CD14-positive monocyte (primary cell): ENCODE data around the gene SCUBE1. TPM values are rescaled to one million over a fixed set of nuclear protein-coding genes. Genes with fewer than 3 reads are reported as not detected.

ENCODE experiments used
- DNase-seq, 3 donors: peaks; one replicate each; pipeline ENCODE4 v3.0.0-alpha.2; 2011 to 2022
- H2AFZ ChIP-seq: 2 replicates; pipeline ENCODE4 v1.6.0; 2012; ENCODE audit warnings: mild to moderate bottlenecking, low read depth, low read length, inconsistent platforms; ENCODE audit not compliant: insufficient read depth, poor library complexity, severe bottlenecking
- H3K27ac ChIP-seq, 2 donors: 1 replicate in 1 of 2; 2 replicates in 1 of 2; pipeline ENCODE4 v1.5.1; 2012 to 2013; ENCODE audit warnings: low read length in 2 of 2, control low read depth in 1 of 2, inconsistent platforms in 1 of 2, low read depth in 1 of 2, mild to moderate bottlenecking in 1 of 2
- H3K27me3 ChIP-seq, 2 donors: one replicate each; pipeline versions ENCODE4 v1.6.0 to v1.6.1; 2011 to 2013; ENCODE audit warnings: low read length in 2 of 2; ENCODE audit not compliant: control insufficient read depth in 2 of 2, insufficient read depth in 2 of 2
- H3K36me3 ChIP-seq, 2 donors: replicated peaks in 1 of 2; 1 replicate in 1 of 2; 2 replicates in 1 of 2; pipeline versions ENCODE4 v1.5.1 to v1.6.1; 2012 to 2013; ENCODE audit warnings: low read length in 2 of 2, control low read depth in 1 of 2, inconsistent platforms in 1 of 2, mild to moderate bottlenecking in 1 of 2; ENCODE audit not compliant: insufficient read depth in 2 of 2, control insufficient read depth in 1 of 2
- H3K4me1 ChIP-seq, 2 donors: 1 replicate in 1 of 2; 2 replicates in 1 of 2; pipeline versions ENCODE4 v1.5.1 to v1.6.1; 2012 to 2013; ENCODE audit warnings: low read length in 2 of 2, control low read depth in 1 of 2, inconsistent platforms in 1 of 2, mild to moderate bottlenecking in 1 of 2, moderate library complexity in 1 of 2; ENCODE audit not compliant: insufficient read depth in 2 of 2, control insufficient read depth in 1 of 2
- H3K4me2 ChIP-seq: replicated peaks from 2 replicates; pipeline ENCODE3; 2012; ENCODE audit warnings: low read length, moderate library complexity, mild to moderate bottlenecking; ENCODE audit not compliant: poor library complexity, severe bottlenecking; ENCODE audit errors: extremely low read depth
- H3K4me3 ChIP-seq, 3 experiments: fragments of 200-600 bp in 1 of 3; sonication (generic) in 1 of 3; replicated peaks in 1 of 3; 1 replicate in 2 of 3; 2 replicates in 1 of 3; pipeline ENCODE4 v1.5.1; 2011 to 2013; ENCODE audit warnings: low read length in 3 of 3, mild to moderate bottlenecking in 3 of 3, control low read depth in 2 of 3, low read depth in 2 of 3, inconsistent platforms in 1 of 3, moderate library complexity in 1 of 3
- H3K79me2 ChIP-seq: 2 replicates; pipeline ENCODE4 v1.6.0; 2012; ENCODE audit warnings: mild to moderate bottlenecking, control low read depth, inconsistent platforms, low read length, moderate library complexity; ENCODE audit not compliant: insufficient read depth
- H3K9ac ChIP-seq: 2 replicates; pipeline ENCODE4 v1.6.0; 2017; ENCODE audit warnings: low read length, mild to moderate bottlenecking; ENCODE audit not compliant: insufficient read depth, poor library complexity, severe bottlenecking
- H3K9me3 ChIP-seq, 2 donors: replicated peaks in 1 of 2; 1 replicate in 1 of 2; 2 replicates in 1 of 2; pipeline versions ENCODE4 v1.5.1 to v1.6.1; 2012 to 2013; ENCODE audit warnings: low read length in 2 of 2, control low read depth in 1 of 2; ENCODE audit not compliant: control insufficient read depth in 1 of 2, insufficient read depth in 1 of 2
- H4K20me1 ChIP-seq: 2 replicates; pipeline ENCODE4 v1.6.0; 2012; ENCODE audit warnings: mild to moderate bottlenecking, low read length, control low read depth, moderate library complexity; ENCODE audit not compliant: insufficient read depth
- H3K27ac Mint-ChIP-seq, 7 donors: one replicate each; pipeline ENCODE4 v1.8.0; 2020; ENCODE audit warnings: mild to moderate bottlenecking in 7 of 7, mixed read lengths in 7 of 7, moderate library complexity in 6 of 7, inconsistent platforms in 2 of 7
- H3K27me3 Mint-ChIP-seq, 3 donors: one replicate each; pipeline ENCODE4 v1.8.0; 2021 to 2022; ENCODE audit warnings: low read depth in 3 of 3, mild to moderate bottlenecking in 3 of 3, mixed read lengths in 3 of 3, moderate library complexity in 3 of 3, inconsistent platforms in 1 of 3
- H3K36me3 Mint-ChIP-seq, 2 donors: one replicate each; pipeline ENCODE4 v1.8.0; 2020; ENCODE audit warnings: mixed read lengths in 2 of 2, inconsistent platforms in 1 of 2, mild to moderate bottlenecking in 1 of 2
- H3K4me1 Mint-ChIP-seq: one replicate; pipeline ENCODE4 v1.8.0; 2020; ENCODE audit warnings: mild to moderate bottlenecking, mixed read lengths
- H3K4me3 Mint-ChIP-seq, 2 donors: one replicate each; pipeline ENCODE4 v1.8.0; 2020; ENCODE audit warnings: mild to moderate bottlenecking in 2 of 2, mixed read lengths in 2 of 2, moderate library complexity in 1 of 2
- H3K9me3 Mint-ChIP-seq, 7 donors: one replicate each; pipeline ENCODE4 v1.8.0; 2020 to 2022; ENCODE audit warnings: mixed read lengths in 7 of 7, mild to moderate bottlenecking in 6 of 7, moderate library complexity in 6 of 7, inconsistent platforms in 2 of 7
- WGBS: methylation state at CpG from one replicate; pipeline ENCODE4 v1.1.5; 2013; ENCODE audit warnings: missing lambda C conversion rate; ENCODE audit not compliant: insufficient coverage; 5-methylcytosine and 5-hydroxymethylcytosine counted together
- intact Hi-C, 2 donors: fragments of 100-400 bp; cut with micrococcal nuclease; formaldehyde crosslinking; loops; one replicate each; pipeline versions ENCODE4 v1.15.0 to v1.15.1; 2023
- polyA plus RNA-seq, 3 donors: library from polyadenylated mRNA; depleted of rRNA in 1 of 3; unstranded in 2 of 3; stranded (reverse) in 1 of 3; fragments of 300-500 nt in 2 of 3; fragments of >200 nt in 1 of 3; fragmentation: Illumina TruSeq in 2 of 3; gene quantifications; 1 replicate in 2 of 3; 2 replicates in 1 of 3; pipeline ENCODE4 v1.2.3, GENCODE V29; 2012 to 2021
- TF ChIP-seq, protein P1 (sequence below): fragments of 200-600 bp; IDR thresholded peaks from one replicate; pipeline ENCODE4 v1.8.0; 2022; ENCODE audit warnings: antibody characterized with exemption, mild to moderate bottlenecking

SCUBE1 gene
- polyA plus RNA-seq, 3 donors: 0.20 to 0.32 (median 0.26) TPM

GRCh38 chr22:43257549-43257948 is 85.6 kb downstream of the SCUBE1 start:
- no peaks in the 10 kb centered on the region for H3K4me1 ChIP-seq
- H3K4me3 ChIP-seq: no peak overlapping the region
- H3K27ac ChIP-seq: no peak overlapping the region

GRCh38 chr22:43256976-43257545 is 86.1 kb downstream of the SCUBE1 start:
- no peak for DNase-seq
- H3K27me3 Mint-ChIP-seq: peaks cover 14 to 27% (median 14%) of the 10 kb centered on the region in 3 donors
- Histone ChIP-seq H3K36me3 (no peaks in the 10 kb centered on the region), H3K9me3 (no peaks in the 10 kb centered on the region), H3K4me3 (no peak overlapping the region), H2AFZ (no peak overlapping the region), H3K4me1 (no peaks in the 10 kb centered on the region), H3K79me2 (no peaks in the 10 kb centered on the region), H3K4me2 (no peak overlapping the region), H3K27me3 (peaks cover 0 to 4% of the 10 kb centered on the region in 2 donors), H3K27ac (no peak overlapping the region), H4K20me1 (no peaks in the 10 kb centered on the region), H3K9ac (no peak overlapping the region)
- intact Hi-C loops: no loop called here
- no peak overlapping the region for H3K4me3 Mint-ChIP-seq
- H3K27ac Mint-ChIP-seq: no peak overlapping the region
- no peaks in the 10 kb centered on the region for H3K36me3 Mint-ChIP-seq
- 8% methylated on average over 5 of the region's 8 CpGs for WGBS
- peaks cover 2% of the 10 kb centered on the region for H3K4me1 Mint-ChIP-seq
- no peaks in the 10 kb centered on the region for H3K9me3 Mint-ChIP-seq
- TF ChIP-seq, protein P1, sequence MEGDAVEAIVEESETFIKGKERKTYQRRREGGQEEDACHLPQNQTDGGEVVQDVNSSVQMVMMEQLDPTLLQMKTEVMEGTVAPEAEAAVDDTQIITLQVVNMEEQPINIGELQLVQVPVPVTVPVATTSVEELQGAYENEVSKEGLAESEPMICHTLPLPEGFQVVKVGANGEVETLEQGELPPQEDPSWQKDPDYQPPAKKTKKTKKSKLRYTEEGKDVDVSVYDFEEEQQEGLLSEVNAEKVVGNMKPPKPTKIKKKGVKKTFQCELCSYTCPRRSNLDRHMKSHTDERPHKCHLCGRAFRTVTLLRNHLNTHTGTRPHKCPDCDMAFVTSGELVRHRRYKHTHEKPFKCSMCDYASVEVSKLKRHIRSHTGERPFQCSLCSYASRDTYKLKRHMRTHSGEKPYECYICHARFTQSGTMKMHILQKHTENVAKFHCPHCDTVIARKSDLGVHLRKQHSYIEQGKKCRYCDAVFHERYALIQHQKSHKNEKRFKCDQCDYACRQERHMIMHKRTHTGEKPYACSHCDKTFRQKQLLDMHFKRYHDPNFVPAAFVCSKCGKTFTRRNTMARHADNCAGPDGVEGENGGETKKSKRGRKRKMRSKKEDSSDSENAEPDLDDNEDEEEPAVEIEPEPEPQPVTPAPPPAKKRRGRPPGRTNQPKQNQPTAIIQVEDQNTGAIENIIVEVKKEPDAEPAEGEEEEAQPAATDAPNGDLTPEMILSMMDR: no peak

More at GRCh38 chr22:43257549-43257948, 85.6 kb downstream of the SCUBE1 start:
- no peak overlapping the region for H3K4me2 ChIP-seq
- intact Hi-C loops: no loop called here
- no peak overlapping the region for H3K4me3 Mint-ChIP-seq
- TF ChIP-seq, protein P1: no peak
- H3K79me2 ChIP-seq: no peaks in the 10 kb centered on the region
- H3K36me3 Mint-ChIP-seq: peaks cover 0 to 1% of the 10 kb centered on the region in 2 donors
- peaks cover 2% of the 10 kb centered on the region for H3K4me1 Mint-ChIP-seq
- no peaks in the 10 kb centered on the region for H4K20me1 ChIP-seq
- 28% methylated on average over 6 of the region's 10 CpGs for WGBS
- peaks cover 0 to 4% of the 10 kb centered on the region in 2 donors for H3K27me3 ChIP-seq
- H3K36me3 ChIP-seq: no peaks in the 10 kb centered on the region
- H2AFZ ChIP-seq: no peak overlapping the region
- H3K9me3 ChIP-seq: no peaks in the 10 kb centered on the region
- no peaks in the 10 kb centered on the region for H3K9me3 Mint-ChIP-seq
- H3K27ac Mint-ChIP-seq: no peak overlapping the region
- DNase-seq: no peak
- H3K9ac ChIP-seq: peak overlapping the region; percentile 6
- H3K27me3 Mint-ChIP-seq: peaks cover 14 to 32% (median 14%) of the 10 kb centered on the region in 3 donors
